NCI-H128 (cell line): ENCODE data around the gene EXOG.
A peak's percentile ranks its signal among the peaks of the same experiment; 100 is the strongest.

Experiments used
- DNase-seq: peaks from one replicate; lab custom pipeline; 2025; ENCODE audit not compliant: unreplicated experiment; lab: John Stamatoyannopoulos, UW

EXOG gene, protein sequence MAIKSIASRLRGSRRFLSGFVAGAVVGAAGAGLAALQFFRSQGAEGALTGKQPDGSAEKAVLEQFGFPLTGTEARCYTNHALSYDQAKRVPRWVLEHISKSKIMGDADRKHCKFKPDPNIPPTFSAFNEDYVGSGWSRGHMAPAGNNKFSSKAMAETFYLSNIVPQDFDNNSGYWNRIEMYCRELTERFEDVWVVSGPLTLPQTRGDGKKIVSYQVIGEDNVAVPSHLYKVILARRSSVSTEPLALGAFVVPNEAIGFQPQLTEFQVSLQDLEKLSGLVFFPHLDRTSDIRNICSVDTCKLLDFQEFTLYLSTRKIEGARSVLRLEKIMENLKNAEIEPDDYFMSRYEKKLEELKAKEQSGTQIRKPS

DNA sequence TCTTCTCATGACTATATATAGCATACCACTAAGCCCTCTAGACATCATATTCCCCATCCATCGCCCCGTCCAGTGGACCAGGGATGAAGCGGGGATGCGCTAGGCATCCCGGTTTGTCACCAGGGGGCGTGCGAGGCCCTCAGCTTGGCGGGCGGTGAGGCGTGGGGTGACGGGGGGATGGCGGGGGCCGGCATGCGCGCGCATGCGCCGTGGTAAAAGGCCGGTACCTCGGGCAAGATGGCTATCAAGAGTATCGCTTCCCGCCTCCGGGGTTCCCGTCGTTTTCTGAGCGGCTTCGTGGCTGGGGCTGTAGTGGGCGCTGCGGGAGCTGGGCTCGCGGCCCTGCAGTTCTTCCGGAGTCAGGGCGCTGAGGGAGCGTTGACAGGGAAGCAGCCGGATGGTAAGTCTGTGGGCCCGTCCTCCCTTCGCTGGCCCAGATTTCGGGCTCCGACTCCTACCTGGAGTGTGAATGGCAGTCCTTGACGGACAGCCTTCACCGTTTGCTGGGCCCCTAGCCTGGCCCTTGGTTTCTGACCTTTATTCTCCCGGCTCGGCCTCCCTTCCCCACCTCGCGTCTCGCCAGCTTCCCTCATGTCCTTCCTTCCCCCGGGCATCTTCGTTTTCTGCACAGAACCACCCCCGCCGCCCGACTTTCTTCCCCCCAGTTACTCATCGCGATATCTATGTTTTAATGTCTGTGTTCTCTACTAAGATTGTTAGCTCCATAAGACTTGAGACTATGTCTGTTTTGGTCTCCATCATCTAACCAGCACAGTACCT is at the start of gene EXOG:
TSS of gene EXOG (plus strand) at position 210 of the 780 bp plus-strand sequence. CDS start at position 238, 28 bp downstream.
- peak; percentile 77 for DNase-seq

DNA sequence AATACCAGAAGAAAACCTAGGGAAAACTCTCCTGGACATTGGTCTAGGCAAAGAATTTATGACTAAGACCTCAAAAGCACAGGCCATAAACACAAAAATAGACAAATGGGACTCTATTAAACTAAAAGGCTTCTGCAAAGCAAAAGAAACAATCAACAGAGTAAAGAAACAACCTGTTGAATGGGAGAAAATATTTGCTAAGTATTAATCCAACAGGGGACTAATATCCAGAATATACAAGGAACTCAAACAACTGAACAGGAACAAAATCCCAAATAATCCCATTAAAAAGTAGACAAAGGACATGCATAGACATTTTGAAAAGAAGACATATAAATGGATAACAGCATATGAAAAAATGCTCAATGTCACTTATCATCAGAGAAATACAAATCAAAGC is 49.3 kb upstream of the EXOG start:
- DNase-seq = no peak

DNA sequence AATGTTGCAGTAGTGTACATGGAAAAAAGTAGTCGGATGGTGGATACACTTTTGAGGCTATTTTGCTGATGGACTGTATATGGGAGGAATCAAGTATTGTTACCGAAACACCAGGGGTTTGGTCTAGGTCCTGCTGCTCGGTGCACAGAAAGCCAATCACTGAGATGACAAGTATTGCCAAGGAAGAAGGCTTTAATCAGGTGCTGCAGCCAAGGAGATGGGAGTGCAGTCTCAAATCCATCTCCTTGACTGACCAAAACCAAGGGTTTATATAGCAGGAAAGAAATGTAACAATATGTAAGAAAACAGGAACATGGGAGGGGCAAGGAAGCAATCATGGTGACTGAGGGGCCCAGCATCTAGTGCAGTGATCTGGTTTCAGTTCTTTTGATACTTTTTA is 45.3 kb upstream of the EXOG start:
- no peak for DNase-seq

DNA sequence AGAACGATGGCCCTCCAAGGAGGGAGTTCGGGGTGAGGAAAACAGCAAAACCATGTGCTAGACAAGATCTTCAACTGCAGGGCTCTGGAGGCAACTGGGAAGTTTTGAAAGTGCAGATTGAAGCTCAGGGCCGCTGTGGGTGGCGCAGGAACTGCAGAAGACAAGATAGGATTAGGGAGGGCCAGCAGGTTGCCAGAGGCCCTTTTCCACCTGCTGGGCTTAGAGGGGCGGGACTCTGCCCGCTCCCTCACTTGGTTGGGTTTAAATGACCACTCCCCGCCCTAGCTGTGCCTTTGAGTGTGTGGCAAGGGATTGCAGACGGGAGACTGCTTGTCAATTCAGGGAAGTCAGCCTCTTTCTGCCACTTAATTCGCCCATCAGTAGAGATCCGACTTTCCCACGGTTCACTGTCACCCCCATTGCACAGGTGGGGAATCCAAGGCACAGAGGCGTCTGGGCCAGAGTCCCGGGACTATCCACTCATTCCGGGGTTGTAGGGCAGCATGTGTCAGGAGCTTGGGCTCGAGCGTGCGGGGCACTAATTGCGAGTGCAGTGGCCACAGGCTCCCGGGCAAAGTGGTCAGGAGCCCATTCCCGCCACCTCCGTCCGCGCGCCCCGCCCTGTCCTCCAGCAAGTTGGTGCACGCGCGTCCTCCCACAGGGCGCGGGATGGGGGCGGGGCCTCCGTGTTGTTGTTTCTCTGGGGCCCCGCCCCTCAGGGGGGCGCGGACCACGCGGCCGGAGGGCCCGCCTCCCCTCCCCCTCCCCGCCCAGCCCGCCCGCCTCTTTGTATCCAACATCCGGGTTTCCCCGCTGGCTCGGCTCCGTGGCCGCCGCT is 42.8 kb upstream of the EXOG start, which contains the start of gene ACVR2B:
TSS of gene ACVR2B (plus strand) at position 816 of the 838 bp plus-strand sequence. CDS start 433 bp downstream, outside the sequence.
- DNase-seq = peak; percentile 51

DNA sequence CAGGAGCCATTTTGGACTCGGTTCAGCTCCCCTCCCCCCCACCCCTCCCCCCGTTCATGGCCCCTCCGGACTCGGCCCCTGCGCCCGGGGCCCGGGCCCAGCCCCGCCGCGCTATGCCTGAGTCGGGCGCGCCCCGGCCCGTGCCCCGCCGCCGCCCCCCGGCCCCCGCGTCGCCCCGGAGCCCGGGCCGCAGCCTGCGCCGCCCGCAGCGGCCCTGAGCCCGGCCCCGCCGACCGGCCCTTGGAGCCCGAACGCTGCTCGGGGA is 42.3 kb upstream of the EXOG start:
- DNase-seq = no peak

DNA sequence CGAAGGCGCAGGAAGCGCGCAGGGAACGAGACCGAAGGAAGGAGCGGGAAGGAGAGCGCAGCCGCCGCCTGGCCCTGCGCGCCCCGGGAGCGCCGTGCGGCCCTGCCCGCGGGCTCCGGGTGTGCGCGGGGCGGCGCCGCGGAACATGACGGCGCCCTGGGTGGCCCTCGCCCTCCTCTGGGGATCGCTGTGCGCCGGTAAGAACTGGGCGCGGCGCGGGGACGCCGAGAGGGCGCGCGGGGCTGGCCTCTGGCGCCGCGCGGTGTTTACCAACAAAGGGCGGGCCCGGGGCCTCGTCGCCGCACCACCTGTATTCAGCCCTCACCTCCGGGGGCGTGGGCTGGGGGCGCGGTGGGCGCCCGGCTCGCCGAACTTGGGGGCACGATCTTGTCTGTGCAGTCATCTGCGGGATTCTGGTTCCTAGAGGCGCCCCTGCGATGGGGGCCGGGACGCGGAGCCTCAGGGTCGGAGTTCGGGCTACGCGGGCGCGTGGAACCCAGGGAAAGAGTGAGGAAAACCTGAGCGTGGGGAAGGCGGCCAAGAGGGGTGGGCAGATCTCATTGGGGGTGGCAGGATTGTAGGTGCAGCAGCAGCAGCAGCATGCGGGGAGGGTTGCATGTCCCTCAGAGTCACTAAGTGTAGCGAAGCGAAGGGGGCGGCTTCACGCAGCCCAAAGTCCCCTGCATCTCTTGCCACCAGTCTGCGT is 41.8 kb upstream of the EXOG start:
- no peak for DNase-seq

DNA sequence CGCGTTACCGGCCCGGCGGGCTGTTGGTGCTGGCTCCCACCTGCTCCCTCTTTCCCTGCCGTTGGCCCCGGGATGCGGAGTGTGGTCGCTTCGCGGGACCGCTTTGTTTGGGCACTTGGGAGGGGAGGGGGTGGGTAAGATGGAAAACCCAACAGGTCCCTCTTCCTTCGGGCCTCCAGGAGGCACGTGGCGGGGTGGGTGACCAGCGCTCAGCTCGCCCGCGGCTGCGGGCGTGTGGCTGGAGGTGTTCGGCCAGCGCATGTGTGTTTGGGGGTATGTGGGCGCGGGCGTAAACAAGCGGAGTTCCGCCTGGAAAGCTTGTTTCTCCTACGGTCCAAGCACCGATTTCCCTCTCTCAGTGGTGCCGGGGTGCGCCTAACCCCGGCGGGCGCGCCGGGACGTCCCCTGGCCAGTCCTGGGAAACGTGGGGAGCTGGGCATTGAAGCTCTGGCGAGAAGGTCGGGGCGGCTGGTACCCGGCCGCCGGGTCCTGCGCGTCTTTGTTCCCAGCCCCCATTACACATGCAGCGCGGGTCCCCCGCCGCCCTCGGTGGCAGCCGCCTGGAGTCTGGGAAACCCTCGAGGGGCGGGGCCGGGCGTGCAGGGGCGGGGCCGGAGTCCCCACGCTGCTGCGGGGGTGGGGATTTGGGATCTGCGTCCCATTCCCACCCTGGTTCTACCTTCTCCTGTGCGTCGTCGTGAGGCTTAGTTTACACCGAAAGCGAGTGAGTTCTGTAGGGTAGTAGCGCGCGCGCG is 41.1 kb upstream of the EXOG start:
- DNase-seq = peak; percentile 73

DNA sequence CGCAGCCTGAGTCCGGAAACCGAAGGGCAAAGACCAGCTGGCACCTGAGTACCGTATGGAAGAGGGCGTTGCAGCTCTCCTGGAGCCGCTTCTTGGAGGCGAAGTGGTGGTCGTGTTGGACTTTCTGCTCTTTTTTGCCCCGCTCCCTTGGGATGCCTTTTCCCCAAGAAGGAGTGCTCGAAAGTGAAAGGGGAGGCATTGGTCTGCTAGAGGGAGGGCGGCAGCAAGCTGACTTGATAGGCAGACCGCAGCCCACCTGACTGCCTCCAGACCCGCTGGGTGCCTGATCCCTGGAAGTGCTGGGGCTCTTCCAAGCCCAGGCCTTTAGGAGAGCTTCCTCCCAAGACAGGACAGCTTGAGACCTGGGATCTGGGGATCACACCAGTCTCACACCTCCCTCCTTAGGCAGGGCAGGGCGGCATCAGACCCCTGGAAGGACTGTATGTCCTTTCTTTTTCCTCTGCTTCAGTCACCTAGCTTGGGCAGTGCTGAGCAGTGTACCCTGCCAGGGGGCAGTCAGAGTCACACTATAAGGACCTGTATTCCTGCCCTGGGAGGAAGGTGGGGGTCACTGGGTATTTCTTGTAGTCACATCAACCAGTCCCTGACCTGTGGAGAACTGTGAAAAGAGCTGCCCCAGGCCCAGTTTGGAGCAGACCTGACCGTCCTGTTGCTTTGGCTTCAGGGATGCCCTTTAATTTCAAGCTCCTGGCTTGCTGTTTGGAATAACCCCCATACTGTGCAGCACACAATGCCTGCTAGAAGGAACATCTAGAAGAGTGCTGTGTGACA is 40.3 kb upstream of the EXOG start:
- no peak for DNase-seq

DNA sequence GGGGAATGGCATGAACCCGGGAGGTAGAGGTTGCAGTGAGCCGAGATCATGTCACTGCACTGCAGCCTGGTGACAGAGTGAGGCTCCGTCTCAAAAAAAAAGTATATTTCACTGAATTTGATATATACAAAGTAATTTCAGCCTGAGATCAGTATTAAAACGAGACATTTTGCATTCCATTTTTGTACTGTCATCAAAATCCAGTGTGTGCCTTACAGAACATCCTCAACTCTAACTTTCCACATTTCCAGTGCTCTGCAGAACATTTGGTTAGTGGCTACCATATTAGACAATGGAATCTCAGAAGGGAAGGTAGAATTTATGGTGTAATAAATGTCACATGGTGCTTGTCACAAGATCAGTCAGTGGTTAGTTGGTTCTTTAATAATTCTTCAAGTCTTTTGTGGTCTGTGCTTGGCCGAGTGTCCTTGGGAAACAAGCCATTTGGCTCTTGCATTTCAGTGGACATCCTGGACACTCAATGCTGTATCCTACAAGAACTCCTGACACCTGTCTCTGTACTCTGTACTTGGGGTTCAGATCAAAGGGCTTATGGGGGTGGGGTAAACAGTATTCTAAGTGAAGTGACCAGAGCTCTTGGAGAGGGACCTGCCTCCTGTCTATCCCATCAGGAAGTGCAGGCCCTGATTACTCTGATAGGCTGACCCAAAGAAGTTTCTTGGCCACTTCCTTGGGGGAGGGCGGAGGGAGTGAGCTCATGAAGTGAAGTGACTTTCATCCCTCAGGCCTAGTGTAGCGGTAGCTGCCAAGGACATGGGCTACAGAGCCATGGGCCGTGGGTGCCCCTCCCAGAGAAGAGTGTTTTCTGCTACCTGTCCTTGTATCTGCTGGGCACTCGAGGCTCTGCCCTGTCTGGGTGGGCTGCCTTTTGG is 38.8 kb upstream of the EXOG start:
- no peak for DNase-seq

DNA sequence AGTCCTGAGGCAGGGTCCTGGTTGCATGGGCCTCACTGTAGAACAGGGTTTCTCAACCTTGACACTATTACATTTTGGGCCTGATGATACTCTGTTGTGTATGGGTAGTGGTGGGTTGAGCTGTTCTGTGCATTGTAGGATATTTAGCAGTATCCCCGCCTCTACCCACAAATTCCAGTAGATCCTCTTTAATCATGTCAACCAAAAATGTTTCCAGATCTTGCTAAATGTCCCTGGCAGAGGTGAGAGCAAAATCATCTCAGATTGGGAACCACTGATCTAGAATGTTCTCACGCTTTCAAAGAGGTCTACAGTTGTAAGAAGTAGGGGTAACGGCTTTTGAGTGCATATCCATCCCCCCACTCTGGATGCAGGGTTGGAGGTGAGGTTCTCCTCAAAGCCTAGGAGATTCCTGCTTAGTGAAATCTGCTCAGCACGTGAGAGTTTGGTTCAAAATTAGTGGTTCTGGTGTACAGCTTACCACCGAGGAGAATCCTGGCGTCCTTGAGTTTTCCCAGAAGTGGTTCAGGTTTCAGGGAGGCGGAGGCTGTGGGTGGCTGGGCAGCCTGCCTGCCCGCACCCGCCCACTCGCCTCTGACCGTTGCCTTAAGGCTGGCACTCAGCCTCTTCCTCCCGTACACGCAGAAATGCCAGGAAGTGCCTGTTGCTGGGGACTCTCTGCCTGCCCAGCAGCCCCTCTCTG is 37.2 kb upstream of the EXOG start:
- no peak for DNase-seq

DNA sequence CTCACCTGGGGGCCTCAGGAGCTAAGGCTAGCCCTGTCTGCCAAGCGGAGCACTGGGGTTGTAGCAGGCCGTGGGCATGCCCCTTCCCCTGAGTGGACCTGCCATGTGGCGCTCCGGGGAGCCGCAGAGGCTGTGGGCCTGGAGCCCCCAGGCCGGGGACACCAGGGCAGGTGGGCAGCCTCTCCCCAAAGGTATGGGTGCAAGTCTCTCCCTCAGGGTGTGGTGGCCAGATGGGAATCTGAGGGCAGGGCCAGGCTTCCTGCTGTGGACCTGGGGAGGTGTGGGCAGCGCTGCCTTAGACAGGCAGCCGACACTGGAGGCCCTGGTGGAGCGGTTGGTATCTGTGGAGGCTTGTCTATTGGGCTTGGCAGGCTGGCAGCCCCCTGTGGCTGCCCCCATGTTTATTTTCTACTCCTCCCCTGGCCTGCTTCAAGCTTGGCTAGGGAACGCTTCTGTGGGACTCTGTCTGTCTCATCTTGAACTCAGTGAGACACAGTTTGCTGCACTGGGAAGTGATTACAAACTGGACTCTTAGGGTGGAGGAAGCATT is 36.6 kb upstream of the EXOG start:
- DNase-seq = no peak

DNA sequence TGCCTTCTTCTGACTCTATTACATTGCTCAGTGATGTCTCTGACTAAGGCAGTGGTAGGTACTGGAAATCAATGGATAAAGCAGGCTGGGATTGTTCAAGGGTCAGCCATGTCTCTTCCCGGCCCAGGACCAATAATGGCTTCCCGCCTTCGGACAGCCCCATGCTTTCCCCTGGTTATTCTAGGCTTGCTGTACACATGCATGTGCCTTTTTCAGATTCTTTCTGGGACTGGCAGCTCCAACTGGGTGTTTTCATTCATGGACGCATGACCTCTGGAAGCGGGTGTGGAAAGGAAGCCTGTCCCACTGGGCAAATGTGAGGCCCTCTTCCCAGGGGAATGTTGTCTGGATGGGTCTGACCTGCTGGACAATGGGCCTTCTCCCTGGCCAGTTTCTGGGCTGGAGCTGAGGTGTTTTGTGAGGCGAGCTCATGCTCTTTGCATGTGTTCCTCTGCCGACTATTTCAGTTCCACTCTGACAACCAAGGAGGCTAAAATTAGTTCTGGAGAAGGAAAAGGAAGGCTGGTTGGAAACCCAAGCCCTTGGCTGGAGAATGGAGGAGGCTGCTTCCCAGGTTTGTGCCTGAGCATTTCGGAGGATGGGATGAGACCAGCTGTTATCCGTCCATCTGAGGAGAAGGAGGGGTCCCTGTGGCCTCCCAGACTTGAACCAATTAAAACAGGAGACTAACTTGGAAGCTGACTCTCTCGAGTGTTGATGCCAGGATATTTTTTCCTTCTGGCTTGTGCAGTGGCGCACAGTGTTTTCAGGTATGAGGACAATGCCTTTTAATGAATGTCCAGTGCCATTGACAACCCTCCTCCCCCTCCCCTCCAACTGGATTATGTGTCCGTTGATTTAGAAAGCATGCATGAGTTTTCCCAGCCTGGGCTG is 35.5 kb upstream of the EXOG start:
- DNase-seq = no peak

DNA sequence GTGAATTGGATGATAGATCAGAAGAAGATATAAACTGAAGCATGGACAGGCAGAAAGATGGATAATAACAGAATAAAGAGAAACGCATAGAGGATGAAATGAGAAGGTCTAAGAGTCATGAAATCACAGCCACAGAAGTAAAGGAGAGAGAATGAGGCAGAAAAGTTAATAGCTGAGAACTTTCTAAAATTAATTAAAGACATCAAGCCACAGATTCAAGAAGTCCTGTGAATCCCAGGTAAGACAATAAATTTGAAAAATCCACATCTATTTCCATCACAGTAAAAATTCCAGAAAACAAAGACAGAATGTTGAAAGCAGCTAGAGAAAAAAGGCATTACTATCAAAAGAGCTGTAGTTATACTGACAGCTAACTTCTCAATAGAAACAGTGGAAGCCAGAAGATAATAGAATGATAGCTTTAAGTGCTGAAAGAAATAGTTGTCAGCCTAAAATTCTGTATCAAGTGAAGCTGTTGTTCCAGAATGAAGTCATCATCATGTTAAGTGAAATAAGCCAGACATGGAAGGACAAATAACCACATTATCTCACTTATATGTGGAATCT is 30.5 kb upstream of the EXOG start:
- DNase-seq = no peak

DNA sequence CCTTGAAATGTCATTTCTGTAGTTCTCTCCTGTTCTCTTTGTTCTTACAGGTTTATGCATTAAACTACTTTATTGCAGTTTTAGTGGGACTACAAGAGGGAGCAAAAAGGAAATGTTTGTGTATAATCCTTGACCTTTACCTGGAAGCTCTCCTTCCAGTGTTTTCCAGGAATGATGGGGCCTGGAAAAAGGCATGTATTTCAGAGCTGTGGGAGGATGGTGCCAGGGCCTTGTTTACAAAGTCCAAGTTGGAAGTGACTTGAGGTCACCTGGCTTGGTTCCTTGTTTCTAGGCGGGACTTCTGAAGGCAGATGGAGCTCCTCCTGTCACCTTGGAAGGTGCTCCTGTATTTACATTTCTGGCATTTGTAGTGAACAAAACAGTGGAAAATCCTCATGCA is 27.4 kb upstream of the EXOG start:
- DNase-seq = no peak

DNA sequence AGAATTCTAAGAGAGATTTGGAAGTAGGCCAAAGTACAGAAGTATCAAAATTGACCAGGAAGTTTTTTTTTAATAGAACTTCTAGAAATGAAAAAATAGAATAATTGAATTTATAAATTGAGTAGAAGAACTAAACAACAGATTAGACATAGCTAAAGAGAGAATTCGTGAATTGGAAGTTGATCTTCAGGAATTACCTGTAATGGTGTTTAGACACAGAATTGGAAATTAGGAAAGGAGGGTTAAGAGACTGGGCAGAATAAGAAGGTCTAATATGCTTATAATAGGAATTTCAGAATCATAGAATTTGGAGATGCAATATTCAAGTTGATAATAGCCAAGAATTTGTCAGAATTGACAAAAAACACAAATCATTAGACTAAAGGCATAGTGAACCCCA is 26.3 kb upstream of the EXOG start:
- DNase-seq = no peak

DNA sequence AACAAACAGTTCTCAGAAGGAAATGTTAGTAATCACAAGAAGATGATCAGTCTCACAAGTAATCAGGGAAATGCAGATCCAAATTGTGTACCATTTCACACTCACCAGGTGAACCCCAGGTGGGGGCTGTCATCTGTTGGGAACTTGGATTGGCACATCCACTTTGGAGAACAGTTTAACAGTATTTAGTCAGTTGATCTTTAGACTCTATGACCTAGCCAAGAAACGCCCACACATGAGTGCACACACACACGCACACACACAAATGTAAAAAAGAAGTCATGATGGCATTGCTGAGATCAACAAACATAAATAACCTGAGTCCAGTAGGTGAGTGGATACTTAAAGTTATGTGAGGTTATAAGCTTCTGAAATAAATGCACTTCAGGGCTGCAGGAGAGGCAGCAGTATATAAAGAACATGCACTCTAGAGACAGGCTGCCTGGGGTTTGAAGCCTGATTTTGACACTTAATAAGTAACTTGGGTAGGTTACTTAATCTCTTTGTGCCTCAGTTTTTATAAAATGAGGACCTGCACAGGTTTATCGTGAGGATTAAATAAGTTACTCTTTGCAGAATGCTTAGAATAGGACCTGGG is 24.8 kb upstream of the EXOG start:
- DNase-seq = no peak
